Eye (tissue), 1 donor: Measurements from ENCODE around the gene WNT7A.
"Not testable (repeated sequence)": the region's sequence is repeated elsewhere in the genome, so short reads cannot be mapped to it uniquely, and the experiment has no call there.

ENCODE experiments used
- DNase-seq: peaks from one replicate; pipeline ENCODE4 v3.0.0-alpha.2; 2015

WNT7A gene

DNA sequence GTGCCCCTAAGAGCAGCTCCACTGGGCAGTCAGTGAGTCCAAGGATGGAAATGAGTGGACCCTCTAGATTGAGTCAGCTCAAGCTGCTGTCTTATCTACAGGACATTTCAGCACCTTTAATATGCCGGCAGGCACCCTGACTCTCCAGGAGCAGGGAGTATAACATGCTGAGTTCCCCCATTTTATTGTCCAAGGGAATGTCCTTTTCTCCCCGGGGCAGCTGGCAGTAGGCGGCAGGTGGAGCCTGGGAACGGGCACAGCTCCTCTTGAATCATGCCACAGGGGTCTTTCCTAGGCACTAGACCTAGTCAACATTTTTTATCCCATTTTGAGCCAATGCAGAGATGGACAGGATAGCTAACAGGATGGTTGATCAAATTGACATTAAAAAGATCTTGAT lies 14.8 kb downstream of the WNT7A start:
- DNase-seq = no peak

DNA sequence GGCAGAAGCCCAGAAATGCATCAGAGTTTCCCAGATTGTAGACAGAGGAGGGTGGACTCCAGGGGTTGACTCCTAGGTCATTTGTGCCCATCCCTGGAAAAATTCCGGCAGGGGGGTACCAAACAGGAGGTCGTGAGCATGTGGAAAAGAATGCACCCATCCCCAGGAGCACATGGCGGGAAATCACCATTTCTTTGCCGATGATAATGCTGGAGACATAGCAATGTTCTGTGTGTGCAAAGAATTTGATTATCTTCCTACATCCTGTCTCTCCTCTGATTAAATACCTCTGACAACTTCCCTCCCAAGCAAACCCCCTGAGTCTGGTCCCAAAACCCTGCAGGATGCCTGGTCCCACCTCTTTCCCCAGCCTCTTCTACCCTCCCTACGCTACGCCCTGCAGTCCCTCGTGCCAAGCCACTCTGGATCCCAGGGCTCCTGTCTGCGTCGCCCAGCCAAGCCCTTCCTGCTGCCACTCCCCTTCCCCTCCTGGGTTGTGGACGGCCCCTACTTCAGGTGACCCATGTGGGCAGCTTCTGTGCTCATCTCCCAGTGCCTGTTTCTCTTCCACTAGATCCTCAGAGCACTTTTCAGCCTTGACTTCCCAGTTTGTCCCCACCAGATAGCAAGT lies 15.8 kb downstream of the WNT7A start:
- DNase-seq = no peak

DNA sequence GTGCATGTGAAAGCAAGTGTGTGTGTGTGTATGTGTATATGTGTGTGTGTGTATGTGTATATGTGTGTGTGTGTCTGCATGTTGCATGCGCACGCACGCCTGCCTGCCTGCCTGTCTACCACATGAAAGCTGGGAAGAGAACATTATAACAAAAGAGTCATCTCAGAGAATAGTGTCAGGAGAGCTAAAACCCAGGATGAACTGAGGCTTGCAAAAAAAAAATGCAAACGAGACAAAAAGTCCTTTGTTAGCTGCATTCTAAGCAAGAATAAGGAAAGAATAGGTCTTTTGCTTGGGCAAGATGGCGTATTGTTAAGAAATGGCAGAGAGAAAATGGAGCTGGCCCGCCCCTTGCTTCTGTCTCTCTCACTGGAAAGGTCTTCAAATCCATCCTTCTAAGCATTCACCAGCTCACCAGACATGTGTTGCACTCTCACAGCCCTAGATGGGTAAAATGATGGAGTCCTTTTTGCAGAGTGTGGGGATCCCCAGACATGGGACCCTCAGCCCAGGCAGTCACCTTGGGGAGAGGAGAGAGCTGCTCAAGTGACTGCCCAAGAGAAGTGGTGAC lies 16.4 kb downstream of the WNT7A start:
- no peak for DNase-seq

DNA sequence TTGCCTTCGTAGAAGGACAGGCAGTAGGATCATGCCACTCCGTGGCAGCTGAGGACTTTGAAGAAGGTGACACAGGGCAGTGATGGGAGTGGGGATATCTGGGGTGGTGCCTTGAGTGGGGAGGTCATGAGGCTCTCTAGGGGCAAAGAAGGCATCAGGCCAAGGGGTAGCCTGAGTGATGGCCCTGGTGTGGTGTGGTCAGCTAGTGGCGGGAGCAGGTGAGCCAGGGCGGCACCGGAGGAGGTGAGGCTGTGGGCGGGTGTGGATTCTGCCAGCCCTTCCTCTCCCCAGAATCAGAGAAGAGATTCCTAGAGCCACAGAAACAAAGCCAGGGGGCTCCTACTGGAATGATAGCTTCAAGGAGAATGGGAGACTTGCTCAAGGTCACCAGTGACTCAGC lies 18.4 kb downstream of the WNT7A start:
- DNase-seq = no peak

DNA sequence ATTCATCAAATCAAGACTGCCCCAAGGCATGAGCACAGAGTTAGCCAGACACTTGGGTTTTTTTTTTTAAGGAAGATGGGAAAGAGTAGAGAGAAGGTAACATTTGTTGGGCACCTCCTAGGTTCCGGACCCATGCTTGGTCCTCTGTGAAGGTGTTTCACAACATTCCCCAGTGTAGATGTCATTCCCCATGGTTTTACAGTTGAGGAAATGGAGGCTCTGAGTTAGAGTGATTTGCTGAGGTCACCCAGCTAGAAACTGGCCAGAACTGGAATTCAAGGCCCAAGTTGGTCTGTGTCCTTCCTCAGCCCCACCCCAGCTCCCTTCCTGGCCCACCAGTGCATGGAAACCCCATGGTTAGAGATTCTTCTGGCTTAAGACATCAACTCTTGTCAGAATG lies 19.9 kb downstream of the WNT7A start:
- no peak for DNase-seq

DNA sequence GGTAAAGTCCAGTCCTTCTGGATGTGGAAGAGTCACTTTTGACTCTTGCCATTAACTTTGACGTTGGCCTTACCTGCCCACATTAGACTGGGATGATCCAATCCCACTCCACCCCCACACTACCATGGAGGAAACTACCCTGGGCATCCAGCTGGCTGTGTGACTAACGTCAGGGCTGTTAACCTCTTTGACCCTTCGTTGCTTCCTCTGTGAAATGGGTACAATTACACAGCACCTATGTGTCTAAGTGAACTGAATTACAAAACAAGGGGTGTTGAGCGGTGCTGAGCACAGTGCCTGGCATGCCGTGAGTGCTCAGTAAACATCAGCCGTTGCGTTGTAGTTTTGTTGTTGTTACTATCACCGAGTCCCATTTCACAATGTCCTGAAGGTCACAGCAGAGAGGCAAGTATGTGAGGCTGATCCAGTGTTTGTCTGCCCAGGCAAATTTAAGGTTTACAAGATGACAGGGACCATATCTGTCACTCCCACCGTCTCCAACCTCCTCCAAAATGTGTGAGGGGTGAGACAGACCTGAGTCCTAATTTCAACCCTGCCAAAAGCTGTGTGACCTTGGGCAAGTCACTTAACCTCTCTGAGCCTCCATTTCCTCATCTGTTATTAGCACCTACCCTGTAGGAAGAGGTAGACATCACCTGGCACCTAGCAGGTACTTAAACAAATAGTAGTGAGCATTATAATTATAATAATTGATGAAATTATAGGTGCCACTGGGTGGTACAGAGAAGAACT lies 20.9 kb downstream of the WNT7A start:
- no peak for DNase-seq

DNA sequence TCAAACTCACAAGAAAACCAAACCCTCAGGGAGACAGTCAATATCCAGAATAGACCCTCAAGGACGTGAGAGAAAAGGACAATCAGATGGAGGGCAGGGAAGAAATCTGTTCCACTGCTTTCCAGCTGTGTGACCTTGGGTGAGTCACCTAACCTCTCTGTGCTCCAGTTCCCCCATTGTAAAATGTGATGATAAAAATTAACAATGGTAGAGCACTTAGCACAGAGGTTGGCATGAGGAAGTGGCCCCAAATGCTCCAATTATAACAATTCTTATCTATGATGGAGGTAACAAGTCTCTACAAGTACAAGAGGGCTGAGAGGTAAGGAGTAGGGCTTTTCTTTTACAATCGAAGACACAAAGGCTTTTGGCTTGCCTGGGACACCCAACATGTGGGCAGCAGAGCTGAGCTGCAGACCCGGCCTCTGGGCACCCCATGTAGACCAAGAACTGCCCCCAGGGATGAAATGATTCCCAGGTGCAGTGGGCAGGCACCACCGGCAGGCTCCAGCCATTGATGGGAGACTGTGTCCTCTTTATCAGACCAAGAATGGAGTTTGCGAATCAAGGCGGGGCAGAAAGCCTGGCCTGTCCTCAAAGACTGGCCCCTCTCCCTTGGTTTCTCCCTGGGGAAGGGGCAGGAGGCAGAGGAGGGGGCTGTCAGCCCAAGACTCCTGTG lies 22.0 kb downstream of the WNT7A start:
- no peak for DNase-seq

DNA sequence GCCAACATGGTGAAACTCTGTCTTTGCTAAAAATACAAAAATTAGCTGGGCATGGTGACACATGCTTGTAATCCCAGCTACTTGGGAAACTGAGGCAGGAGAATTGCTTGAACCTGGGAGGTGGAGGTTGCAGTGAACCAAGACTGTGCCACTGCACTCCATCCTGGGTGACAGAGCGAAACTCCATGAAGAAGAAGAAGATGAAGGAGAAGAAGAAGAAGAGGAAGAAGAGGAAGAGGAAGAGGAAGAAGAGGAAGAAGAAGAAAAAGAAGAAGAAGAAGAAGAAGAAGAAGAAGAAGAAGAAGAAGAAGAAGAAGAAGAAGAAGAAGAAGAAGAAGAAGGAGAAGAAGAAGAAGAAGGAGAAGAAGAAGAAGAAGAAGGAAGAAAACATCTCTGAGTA lies 23.2 kb downstream of the WNT7A start:
- not testable (repeated sequence) for DNase-seq

DNA sequence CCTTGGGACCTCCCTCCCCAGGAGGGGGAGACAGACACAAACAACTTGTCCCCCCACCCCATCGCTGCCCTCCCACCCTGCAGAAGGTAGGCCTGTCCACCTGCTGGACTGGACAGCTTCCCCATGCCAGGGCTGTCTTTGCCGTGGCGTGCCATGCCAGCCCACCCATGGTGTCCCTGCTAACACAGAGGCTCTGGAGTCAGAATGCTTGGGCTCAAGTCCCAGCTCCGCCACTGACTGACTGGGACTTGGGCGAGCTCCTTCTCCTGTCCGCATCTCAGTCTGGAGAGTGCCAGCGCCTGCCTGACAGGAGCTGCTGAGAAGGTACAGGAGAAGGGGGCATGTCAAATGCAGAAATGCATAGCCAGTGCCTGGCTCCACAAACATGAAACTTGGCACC lies 23.9 kb downstream of the WNT7A start:
- no peak for DNase-seq

DNA sequence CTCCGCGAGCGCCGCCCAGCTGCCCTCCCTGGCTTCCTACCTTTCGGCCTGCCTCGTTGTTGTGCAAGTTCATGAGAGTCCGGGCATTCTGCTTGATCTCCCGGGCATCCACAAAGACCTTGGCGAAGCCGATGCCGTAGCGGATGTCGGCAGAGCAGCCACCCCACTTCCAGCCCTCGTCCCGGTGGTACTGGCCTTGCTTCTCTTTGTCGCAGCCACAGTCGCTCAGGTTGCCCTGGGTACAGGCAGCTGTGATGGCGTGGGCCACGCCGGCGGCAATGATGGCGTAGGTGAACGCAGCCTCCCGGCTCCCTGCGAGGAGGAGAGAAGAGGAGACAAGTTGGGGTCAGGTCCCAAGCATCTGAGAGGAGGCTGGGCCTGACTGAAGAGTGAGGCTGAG lies 25.4 kb downstream of the WNT7A start:
- DNase-seq = no peak

DNA sequence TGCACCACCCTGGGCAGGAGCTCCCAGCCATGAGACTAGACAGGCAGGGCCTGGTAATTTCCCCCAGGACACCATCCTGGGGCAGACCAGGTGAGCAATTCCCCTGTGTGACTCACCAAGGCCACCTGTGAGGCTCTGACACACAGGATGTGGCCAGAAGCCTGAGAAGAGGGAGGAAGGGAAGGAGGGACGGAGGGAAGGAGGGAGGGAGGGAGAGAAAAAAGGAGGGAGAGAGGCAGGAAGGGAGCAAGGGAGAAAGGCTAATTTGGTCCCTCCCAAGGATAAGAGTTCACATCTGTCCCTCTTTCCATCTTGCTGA lies 25.9 kb downstream of the WNT7A start:
- no peak for DNase-seq

DNA sequence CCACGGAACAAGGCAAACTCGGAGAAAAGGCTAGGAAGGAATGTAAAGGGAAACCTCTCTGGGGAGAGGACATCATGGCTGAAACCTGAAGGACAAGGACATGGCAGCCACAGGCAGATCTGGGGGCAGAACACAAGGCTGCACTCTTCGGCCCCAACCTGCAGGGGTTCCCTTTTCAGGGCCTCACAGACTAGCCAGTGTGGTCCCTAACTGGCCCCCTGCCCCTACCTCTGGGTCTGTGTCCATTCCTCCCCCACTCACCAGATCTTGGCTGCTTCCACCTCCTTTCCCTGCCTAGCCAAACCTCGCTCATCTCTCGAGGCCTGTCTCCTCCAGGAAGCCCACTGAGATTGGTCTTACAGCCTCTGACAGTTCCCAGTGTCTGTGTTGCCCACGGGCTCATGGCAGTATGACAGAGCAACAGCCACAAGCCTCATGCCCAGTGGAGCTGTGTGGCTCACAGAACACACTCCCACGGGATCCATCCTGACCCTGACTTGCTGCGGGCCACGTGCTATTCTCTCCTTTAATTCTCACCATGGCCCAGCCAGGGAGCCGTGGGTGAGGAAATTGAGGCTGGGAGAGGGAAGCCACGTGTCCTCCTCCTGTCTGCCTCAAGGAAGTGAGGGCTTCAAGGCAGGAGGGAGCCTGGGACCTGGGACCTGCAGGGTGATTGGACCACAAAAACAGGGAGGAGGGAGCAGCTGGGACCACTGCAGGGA lies 26.5 kb downstream of the WNT7A start:
- no peak for DNase-seq

DNA sequence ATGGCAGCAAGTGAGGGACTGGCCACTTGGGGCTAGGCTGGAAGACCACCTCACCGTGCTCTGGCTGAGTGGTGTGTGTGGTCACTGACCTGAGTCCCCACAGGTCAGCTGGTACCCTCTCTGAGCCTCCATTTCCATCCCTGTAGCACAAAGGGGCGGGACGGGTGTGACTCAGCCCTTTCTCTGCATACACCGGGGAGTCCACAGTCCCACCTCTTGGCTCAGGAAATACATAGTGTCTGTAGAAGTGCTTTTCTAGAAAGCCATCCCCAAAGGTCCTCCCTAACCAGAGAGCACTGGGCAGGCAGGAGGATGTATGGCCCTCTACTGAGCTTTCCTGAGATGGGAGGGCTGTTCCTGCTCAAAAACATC lies 27.2 kb downstream of the WNT7A start:
- no peak for DNase-seq

DNA sequence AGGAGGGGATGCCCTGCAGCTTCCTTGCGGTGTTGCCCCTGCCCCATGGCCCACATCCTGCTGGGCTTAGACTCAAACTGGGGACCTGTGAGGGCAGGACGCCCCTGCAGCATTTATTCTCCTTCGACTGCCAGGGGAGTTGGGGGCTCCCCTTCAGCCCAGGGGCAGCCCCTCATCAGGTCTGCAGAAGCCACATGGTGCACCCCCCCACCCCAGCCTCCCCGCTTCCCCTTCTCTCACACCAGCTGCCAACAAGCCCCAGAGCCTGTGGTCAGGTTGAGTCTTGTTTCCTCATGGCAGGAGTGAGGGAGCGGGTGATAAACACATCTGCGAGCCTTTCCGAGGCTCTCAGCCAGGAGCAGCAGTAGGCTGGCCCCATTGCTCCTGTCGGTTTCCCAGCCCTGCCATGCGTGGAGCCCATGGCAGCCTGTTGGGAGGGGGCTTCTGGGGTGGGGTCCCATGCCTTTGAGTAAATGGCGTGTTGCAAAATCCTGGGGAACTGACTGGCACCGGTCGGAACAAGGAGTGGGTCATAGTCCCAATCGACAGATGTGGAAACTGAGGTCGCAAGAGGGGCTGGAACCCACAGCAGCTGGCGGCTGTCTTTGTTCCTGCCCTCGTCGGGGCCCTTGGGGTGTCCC lies 27.8 kb downstream of the WNT7A start:
- no peak for DNase-seq

DNA sequence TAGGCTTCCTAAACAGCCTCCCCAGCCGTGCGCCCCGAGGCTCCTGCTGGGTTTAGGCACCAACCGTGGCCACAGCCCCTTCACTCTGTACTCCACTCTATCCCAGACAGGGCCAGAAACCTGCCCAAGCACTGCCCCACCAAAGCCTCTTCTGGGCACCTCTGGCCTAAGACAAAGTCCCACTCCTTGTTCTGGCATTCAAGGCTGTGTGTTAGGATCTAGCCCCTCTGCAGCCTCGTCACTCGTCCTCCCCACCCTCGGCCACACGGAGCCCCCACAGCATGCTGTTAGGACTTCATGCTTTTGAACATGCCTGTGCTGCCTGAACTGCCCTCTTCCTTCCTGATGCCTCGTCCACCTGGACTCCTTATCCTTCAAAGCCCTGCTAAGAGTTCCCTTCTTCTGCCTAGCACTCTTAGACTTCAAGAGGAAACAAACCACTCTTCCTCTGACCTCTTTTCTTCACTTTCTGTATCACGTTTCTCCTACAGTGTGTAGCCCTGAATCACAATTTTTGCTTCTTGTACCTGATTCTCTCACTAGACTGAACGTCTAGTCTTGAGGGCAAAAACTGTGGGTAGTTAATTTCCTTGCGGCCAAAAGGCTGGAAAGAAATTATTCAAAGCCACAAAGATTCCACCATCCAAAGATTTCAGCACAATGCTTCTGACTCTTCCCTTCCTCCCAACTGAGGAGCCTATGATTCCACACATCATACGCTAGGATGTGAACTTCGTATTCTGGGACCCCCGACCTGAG lies 28.6 kb downstream of the WNT7A start:
- no peak for DNase-seq

DNA sequence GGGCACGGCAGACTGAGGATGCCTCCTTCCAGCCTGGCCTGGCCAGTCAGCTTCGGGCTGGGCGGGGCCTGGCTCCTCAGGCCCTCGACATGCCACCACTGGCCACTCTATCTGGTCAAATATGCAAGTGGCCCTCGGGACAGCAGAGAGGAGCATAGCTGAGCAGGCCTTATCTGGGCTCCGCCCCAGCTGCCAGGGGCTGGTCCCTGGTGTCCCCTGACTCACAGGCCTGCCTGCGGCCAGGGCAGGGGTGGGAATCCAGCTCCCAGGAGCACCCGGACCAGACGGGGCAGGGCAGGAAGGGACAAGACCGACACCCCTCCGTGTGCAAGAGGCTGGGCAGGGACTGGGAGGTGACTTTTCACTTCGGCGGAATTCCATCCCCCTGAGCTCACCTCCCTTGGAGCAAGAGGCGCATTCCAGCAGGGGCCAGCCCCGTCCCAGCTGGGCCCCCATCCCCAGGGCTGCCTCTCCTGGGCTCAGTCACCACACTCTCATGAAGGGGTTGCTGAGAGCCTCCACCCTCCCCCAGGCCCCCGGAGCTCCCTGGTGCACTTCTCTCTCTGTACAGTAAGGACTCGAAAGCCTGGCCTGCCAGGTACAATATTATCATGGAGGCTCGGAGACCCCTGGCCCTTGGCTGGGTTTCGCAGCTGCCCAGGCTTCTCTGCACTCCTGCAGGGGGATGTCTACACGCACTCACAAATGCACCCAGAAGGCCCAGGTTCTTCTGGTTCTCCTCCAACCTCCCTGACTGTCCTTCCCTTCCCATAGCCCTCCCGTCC lies 29.5 kb downstream of the WNT7A start:
- peak; percentile 18 for DNase-seq

DNA sequence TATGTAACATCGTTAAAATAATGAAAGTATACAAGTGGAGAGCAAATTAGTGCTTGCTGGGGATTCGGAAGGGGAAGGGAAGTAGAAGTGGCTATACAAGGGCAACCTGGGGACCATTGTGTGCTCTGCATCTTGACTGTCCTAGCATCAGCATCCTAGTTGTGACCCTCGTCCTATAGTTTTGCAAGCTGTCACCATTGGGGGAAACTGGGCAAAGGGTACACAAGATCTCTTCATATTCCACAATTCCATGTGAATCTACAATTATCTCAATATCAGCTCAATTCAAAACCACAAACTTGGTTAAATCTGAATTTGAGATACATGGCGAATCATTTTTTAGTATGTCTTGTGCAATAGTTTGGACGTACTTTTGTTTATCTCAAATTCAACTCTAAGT lies 30.9 kb downstream of the WNT7A start:
- DNase-seq = no peak

DNA sequence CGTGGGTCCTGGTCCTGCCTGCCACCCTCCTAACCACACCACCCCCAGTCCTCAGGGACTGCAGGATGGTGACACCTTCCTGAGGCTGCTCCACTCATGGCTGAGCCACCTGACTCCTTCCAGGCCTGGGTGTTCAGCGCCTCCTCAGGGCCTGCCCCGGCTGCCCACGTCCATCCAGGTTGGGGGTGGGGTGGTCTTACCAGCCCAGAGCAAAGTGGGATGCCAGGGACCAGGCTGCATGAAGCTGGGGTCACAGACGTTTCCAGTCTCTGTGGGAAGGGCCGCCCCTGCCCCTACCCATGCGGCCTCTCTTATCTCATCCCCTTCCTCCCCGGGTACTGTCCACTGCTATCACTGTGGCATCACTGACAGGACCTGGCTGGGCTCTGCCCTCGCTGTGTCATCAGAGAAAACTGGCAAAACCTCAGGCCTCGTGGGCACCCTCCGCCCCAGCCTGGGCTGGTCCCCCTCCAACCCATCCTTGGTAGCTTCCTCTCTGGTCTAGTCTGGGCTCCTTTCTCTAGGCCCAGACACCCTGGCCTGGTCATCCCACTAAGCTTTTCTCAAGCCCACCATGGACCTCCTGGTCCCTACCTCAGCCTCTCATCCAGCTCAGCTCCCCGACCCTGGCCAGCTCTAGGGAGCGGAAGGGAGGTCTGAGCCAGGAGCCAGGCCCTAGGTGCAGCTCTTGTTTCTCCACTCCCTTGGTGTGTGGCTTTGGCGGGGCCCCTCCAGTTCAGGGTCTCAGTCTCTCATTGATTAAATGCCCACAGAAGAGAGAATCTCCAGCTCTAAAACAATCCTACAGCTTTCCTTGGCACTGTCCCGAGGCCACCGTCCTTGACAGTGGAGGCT lies 32.9 kb downstream of the WNT7A start:
- DNase-seq = no peak

DNA sequence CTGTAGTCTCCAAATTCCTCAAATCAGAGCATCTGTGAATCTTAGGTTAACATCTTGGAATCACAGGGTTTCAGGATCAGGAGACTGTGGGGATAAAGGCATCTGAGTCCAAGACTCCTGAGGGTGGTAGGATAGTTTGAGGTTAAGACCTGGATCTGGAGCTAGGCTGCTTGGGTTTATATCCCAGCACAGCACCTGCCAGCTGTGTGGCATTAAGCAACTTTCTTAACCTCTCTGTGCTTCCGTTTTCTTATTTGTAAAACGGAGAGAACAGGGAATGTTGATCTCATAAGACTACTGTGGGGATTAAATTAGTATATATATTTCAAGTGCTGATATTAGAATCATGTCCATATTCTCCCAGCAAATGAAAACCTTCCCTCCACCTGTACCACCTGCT lies 33.6 kb downstream of the WNT7A start:
- no peak for DNase-seq

DNA sequence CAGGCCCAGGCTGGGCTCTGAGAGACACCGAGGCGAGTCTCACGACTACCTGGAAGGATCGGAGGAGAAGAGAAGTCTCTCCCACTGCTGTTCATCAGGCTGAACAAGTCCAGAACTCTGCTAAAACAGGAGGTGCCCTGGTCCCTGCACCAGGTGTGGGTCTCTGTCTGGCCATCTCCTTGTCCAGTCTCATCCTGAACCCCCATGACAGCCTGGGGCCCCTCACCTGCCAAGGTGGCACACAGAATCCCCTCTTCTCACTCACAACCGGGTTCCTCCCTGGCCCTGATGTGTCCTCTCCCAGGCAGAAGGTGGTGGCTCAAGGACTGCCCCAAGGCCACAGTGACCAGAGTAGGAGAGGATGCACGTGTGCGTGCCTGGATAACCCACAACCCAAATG lies 34.1 kb downstream of the WNT7A start:
- DNase-seq = no peak
